Measurements from ENCODE around the gene CES5A. TPM values are rescaled to one million over a fixed set of nuclear protein-coding genes. Genes with fewer than 3 reads are reported as not detected.
"Not testable (repeated sequence)": the region's sequence is repeated elsewhere in the genome, so short reads cannot be mapped to it uniquely, and the experiment has no call there.

Gene CES5A
- not detected for polyA plus RNA-seq (2013, experiment 1 of 2; ENCODE audit: insufficient read length)
- not detected for polyA plus RNA-seq (2013, experiment 2 of 2; ENCODE audit: insufficient read length)

- no peak for DNase-seq
Observed at GRCh38 chr16:55875273-55875672, at the start of gene CES5A. TSS of gene CES5A (minus strand) at chr16:55875373. CDS start at chr16:55875221, 152 bp downstream.

- no peak for DNase-seq
Observed at GRCh38 chr16:55922662-55923061, 47.5 kb upstream of the CES5A start.

GRCh38 chr16:55917373-55918160 lies 42.4 kb upstream of the CES5A start:
- no peak for DNase-seq

- DNase-seq: no peak
Observed at GRCh38 chr16:55915096-55915827, 40.1 kb upstream of the CES5A start.

GRCh38 chr16:55914383-55914782 lies 39.2 kb upstream of the CES5A start:
- no peak for DNase-seq

GRCh38 chr16:55913716-55914115 lies 38.5 kb upstream of the CES5A start:
- DNase-seq: no peak

- not testable (repeated sequence) for DNase-seq
Observed at GRCh38 chr16:55913121-55913520, 37.9 kb upstream of the CES5A start.

GRCh38 chr16:55912022-55912421 lies 36.8 kb upstream of the CES5A start:
- DNase-seq: no peak

- no peak for DNase-seq
Observed at GRCh38 chr16:55911616-55912015, 36.4 kb upstream of the CES5A start.

GRCh38 chr16:55909876-55910275 lies 34.7 kb upstream of the CES5A start:
- no peak for DNase-seq

GRCh38 chr16:55908641-55909040 lies 33.5 kb upstream of the CES5A start:
- DNase-seq: no peak

GRCh38 chr16:55907661-55908060 lies 32.5 kb upstream of the CES5A start:
- DNase-seq: no peak

- DNase-seq: no peak
Observed at GRCh38 chr16:55906123-55906522, 30.9 kb upstream of the CES5A start.

- DNase-seq: no peak
Observed at GRCh38 chr16:55905651-55906050, 30.5 kb upstream of the CES5A start.

GRCh38 chr16:55901566-55902217 lies 26.5 kb upstream of the CES5A start:
- DNase-seq: no peak

- no peak for DNase-seq
Observed at GRCh38 chr16:55900616-55901393, 25.6 kb upstream of the CES5A start.

- DNase-seq: no peak
Observed at GRCh38 chr16:55899857-55900256, 24.7 kb upstream of the CES5A start.

- no peak for DNase-seq
Observed at GRCh38 chr16:55898592-55898991, 23.4 kb upstream of the CES5A start.

GRCh38 chr16:55892821-55893220 lies 17.6 kb upstream of the CES5A start:
- no peak for DNase-seq

- DNase-seq: no peak
Observed at GRCh38 chr16:55889518-55889917, 14.3 kb upstream of the CES5A start.

- DNase-seq: no peak
Observed at GRCh38 chr16:55888546-55888945, 13.4 kb upstream of the CES5A start.

- peak; percentile 18 for DNase-seq
Observed at GRCh38 chr16:55876854-55877253, 1.7 kb upstream of the CES5A start.

All from fibroblast of skin of scalp (primary cell).